ENCODE measurements around the gene POGLUT2. TPM values are rescaled to one million over a fixed set of nuclear protein-coding genes. Genes with fewer than 3 reads are reported as not detected.

The POGLUT2 gene
- total and polyA plus RNA-seq, 8 donors, result 7.5 to 37.8 (median 31.3) TPM

- Histone ChIP-seq H3K36me3 (no peaks in the 10 kb centered on the region), H3K4me1 (peaks cover 4 to 26% of the 10 kb centered on the region in 2 donors), H3K27me3 (no peaks in the 10 kb centered on the region), H3K27ac (no peak overlapping the region), H3K4me3 (no peak overlapping the region), H3K9me3 (no peaks in the 10 kb centered on the region)
- no peak for DNase-seq
- no peak for TF ChIP-seq CTCF (IDR thresholded peaks at IDR 0.05)
- intact Hi-C loops (cut with DNase I), result no loop called here
- ATAC-seq, result no peak
Measured at GRCh38 chr13:102771298-102772041, 27.3 kb downstream of the POGLUT2 start.

- Histone ChIP-seq H3K27me3 (no peaks in the 10 kb centered on the region), H3K9me3 (no peaks in the 10 kb centered on the region), H3K4me1 (peaks cover 4 to 26% of the 10 kb centered on the region in 2 donors), H3K27ac (no peak overlapping the region), H3K4me3 (no peak overlapping the region), H3K36me3 (peaks cover 0 to 8% of the 10 kb centered on the region in 2 donors)
- no peak for TF ChIP-seq CTCF (IDR thresholded peaks at IDR 0.05)
- ATAC-seq (no peak), DNase-seq (no peak)
- intact Hi-C loops (cut with DNase I), result no loop called here
Measured at GRCh38 chr13:102770435-102770834, 28.3 kb downstream of the POGLUT2 start.

GRCh38 chr13:102769679-102770078 lies 29.1 kb downstream of the POGLUT2 start:
- no peak overlapping the region for H3K4me3 ChIP-seq
- TF ChIP-seq CTCF (IDR thresholded peaks at IDR 0.05), result no peak
- H3K4me1 ChIP-seq, result peaks cover 4 to 26% of the 10 kb centered on the region in 2 donors
- no peak overlapping the region for H3K27ac ChIP-seq
- no peaks in the 10 kb centered on the region for H3K27me3 ChIP-seq
- peaks cover 0 to 10% of the 10 kb centered on the region in 2 donors for H3K36me3 ChIP-seq
- intact Hi-C loops (cut with DNase I), result no loop called here
- H3K9me3 ChIP-seq, result no peaks in the 10 kb centered on the region
- ATAC-seq, result no peak
- no peak for DNase-seq

- intact Hi-C loops (cut with DNase I), result no loop called here
- Histone ChIP-seq H3K27me3 (no peaks in the 10 kb centered on the region), H3K36me3 (peaks cover 0 to 10% of the 10 kb centered on the region in 2 donors), H3K9me3 (no peaks in the 10 kb centered on the region), H3K4me1 (peaks cover 4 to 20% of the 10 kb centered on the region in 2 donors), H3K27ac (no peak overlapping the region), H3K4me3 (no peak overlapping the region)
- no peak for TF ChIP-seq CTCF (IDR thresholded peaks at IDR 0.05)
- ATAC-seq (no peak), DNase-seq (peak in 1 of 4 donors; percentile 33)
Measured at GRCh38 chr13:102768909-102769308, 29.9 kb downstream of the POGLUT2 start.

- ATAC-seq, result no peak
- Histone ChIP-seq H3K36me3 (peaks cover 0 to 10% of the 10 kb centered on the region in 2 donors), H3K9me3 (no peaks in the 10 kb centered on the region), H3K27me3 (no peaks in the 10 kb centered on the region), H3K27ac (no peak overlapping the region), H3K4me3 (no peak overlapping the region), H3K4me1 (no peaks in the 10 kb centered on the region)
- no peak for TF ChIP-seq CTCF (IDR thresholded peaks at IDR 0.05)
- intact Hi-C loops (cut with DNase I), result no loop called here
- DNase-seq, result no peak
Measured at GRCh38 chr13:102763741-102764140, 35.0 kb downstream of the POGLUT2 start.
